ENCODE measurements around the gene SPSB2.

- TF ChIP-seq POLR2A (IDR thresholded peaks at IDR 0.05; ENCODE audit: low read length) (no peak), GATA1 (IDR thresholded peaks at IDR 0.05; ENCODE audit: low read depth, low read length) (no peak)
Observed at GRCh38 chr12:6899427-6899826, 26.3 kb upstream of the SPSB2 start.
